ENCODE measurements around the gene MKRN2OS. TPM values are rescaled to one million over a fixed set of nuclear protein-coding genes. Genes with fewer than 3 reads are reported as not detected.
"Not testable (repeated sequence)": the region's sequence is repeated elsewhere in the genome, so short reads cannot be mapped to it uniquely, and the experiment has no call there.

Gene MKRN2OS
- total RNA-seq, 1 donor from 2014 or later = not detected

DNA sequence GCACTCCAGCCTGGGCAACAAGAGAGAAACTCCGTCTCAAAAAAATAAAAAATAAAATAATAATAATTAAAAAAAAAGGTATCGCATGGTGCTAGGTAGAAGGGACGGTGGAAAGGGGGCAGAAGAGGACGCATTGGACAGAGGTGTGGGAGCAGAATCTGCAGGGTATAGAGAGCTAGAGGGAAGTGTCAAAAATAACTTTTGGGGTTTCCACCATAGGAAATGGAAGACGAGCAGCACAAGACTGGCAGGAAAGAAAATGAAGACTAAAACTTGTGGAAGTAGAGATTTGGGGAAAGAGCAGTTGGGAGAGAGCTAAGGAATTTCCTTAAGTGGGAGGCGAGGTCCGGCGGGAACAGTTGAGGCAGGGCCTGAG, 11.0 kb upstream of the MKRN2OS start:
- H3K36me3 Mint-ChIP-seq (ENCODE audit: low read depth) = peaks cover 5% of the 10 kb centered on the region
- H3K4me1 Mint-ChIP-seq = peaks cover 57% of the 10 kb centered on the region

GRCh38 chr3:12553921-12554391, 8.7 kb upstream of the MKRN2OS start:
- CTCF ChIA-PET = interaction anchor here (1.0 kb wide), 1 partner anchor 166 kb away, joined by 4 read pairs; no protein-coding TSS in a partner anchor
- intact Hi-C loops (cut with micrococcal nuclease) = no loop called here
- no peaks in the 10 kb centered on the region for H3K9me3 Mint-ChIP-seq
- peaks cover 5% of the 10 kb centered on the region for H3K36me3 Mint-ChIP-seq (ENCODE audit: low read depth)
- TF ChIP-seq CTCF (IDR thresholded peaks at IDR 0.05) = no peak
- POLR2A ChIA-PET = no interaction called here
- H3K4me3 Mint-ChIP-seq = peak overlapping the region; percentile 82
- ATAC-seq (ENCODE audit: low read depth) (no peak), DNase-seq (peak; percentile 19)
- peaks cover 35% of the 10 kb centered on the region for H3K4me1 Mint-ChIP-seq
- no peak overlapping the region for H3K27ac Mint-ChIP-seq
- H3K27me3 Mint-ChIP-seq = peaks cover 15% of the 10 kb centered on the region

More for the DNA sequence above, 11.0 kb upstream of the MKRN2OS start:
- ChIA-PET CTCF (interaction anchor here (0.7 kb wide), 1 partner anchor 710 kb away, joined by 3 read pairs; the partner anchor contains the start of gene TAMM41), POLR2A (interaction anchor here (1.8 kb wide), 1 partner anchor 72 kb away, joined by 6 read pairs; the partner anchor contains the start of gene TSEN2)
- Mint-ChIP-seq H3K27me3 (peaks cover 9% of the 10 kb centered on the region), H3K4me3 (peak overlapping the region; percentile 89), H3K27ac (peak overlapping the region; percentile 62), H3K9me3 (no peaks in the 10 kb centered on the region)
- ATAC-seq (ENCODE audit: low read depth) (no peak), DNase-seq (no peak)
- TF ChIP-seq CTCF (IDR thresholded peaks at IDR 0.05) = no peak
- intact Hi-C loops (cut with micrococcal nuclease) = loop anchor here (2.0 to 5.0 kb wide), 4 partner anchors 166 to 1876 kb away; partner anchors contain the start of genes LSM3, RPL32 and XPC

DNA sequence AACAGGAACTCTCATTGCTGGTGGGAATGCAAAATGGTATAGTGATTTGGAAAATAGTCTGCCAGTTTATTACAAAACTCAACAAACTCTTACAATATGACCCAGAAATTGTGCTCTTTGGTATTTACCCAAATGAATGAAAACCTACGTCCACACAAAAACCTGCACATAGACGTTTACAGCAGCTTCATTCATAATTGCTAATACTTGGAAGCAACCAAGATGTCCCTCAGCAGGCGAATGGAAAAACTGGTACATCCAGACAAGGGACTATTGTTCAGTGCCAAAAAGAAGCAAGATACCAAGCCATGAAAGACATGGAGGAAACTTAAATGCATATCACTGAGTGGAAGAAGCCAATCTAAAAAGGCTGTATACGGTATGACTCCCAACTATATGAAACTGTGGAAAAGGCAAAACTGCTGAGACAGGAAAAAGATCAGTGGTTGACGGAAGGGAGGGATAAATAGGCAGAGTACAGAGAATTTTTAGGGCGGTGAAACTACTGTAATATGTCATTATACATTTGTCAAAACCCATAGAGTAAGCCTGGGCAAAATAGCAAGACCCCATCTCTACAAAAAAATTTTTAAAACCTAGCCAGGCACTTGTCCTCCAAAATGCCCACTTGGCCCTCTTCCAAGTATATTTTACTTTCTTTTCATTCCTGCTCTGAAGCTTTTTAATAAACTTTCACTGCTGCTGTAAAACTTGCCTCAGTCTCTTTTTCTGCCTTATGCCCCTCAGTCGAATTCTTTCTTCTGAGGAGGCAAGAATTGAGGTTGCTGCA, 4.9 kb upstream of the MKRN2OS start:
- H3K27me3 Mint-ChIP-seq = peaks cover 15% of the 10 kb centered on the region
- DNase-seq (no peak), ATAC-seq (ENCODE audit: low read depth) (no peak)
- H3K36me3 Mint-ChIP-seq (ENCODE audit: low read depth) = no peaks in the 10 kb centered on the region
- TF ChIP-seq CTCF (IDR thresholded peaks at IDR 0.05) = no peak
- no peak overlapping the region for H3K4me3 Mint-ChIP-seq
- peaks cover 7% of the 10 kb centered on the region for H3K4me1 Mint-ChIP-seq
- H3K27ac Mint-ChIP-seq = no peak overlapping the region
- POLR2A ChIA-PET = interaction anchor here (0.7 kb wide), 1 partner anchor 40 kb away, joined by 3 read pairs; no protein-coding TSS in a partner anchor
- intact Hi-C loops (cut with micrococcal nuclease) = no loop called here
- no peaks in the 10 kb centered on the region for H3K9me3 Mint-ChIP-seq
- CTCF ChIA-PET = no interaction called here

- ATAC-seq (ENCODE audit: low read depth) = no peak
- no peak for TF ChIP-seq CTCF (IDR thresholded peaks at IDR 0.05)
- no peak overlapping the region for H3K4me3 Mint-ChIP-seq
- DNase-seq = no peak
- no peaks in the 10 kb centered on the region for H3K4me1 Mint-ChIP-seq
- no peaks in the 10 kb centered on the region for H3K9me3 Mint-ChIP-seq
- peaks cover 2% of the 10 kb centered on the region for H3K27me3 Mint-ChIP-seq
- ChIA-PET POLR2A (interaction anchor here (0.6 kb wide), 1 partner anchor 16 kb away, joined by 3 read pairs; no protein-coding TSS in a partner anchor), CTCF (interaction anchor here (1.4 kb wide), 1 partner anchor 28 kb away, joined by 3 read pairs; no protein-coding TSS in a partner anchor)
- H3K36me3 Mint-ChIP-seq (ENCODE audit: low read depth) = no peaks in the 10 kb centered on the region
- no peak overlapping the region for H3K27ac Mint-ChIP-seq
- intact Hi-C loops (cut with micrococcal nuclease) = loop anchor here (5.0 kb wide), 1 partner anchor 177 kb away; no protein-coding TSS in a partner anchor
These were observed 437 bp downstream of the MKRN2OS start for GRCh38 chr3:12544652-12545472.

- H3K9me3 Mint-ChIP-seq; DNase-seq; POLR2A ChIA-PET; H3K4me3 Mint-ChIP-seq; H3K27me3 Mint-ChIP-seq; H3K4me1 Mint-ChIP-seq; ATAC-seq (ENCODE audit: low read depth); H3K36me3 Mint-ChIP-seq (ENCODE audit: low read depth); H3K27ac Mint-ChIP-seq: not testable (repeated sequence)
- CTCF ChIA-PET = interaction anchor here (1.1 kb wide), 1 partner anchor 177 kb away, joined by 3 read pairs; no protein-coding TSS in a partner anchor
- intact Hi-C loops (cut with micrococcal nuclease) = loop anchor here (5.0 kb wide), 1 partner anchor 179 kb away; no protein-coding TSS in a partner anchor
These were observed 1.8 kb downstream of the MKRN2OS start for GRCh38 chr3:12543497-12543896.

All from activated B cell treated with CpG ODN at 0.5 μM for 24 hours (primary cell).